Body of pancreas (tissue), 4 donors: ENCODE measurements around the gene CEACAM8.

ENCODE experiments used
- POLR2A ChIP-seq, 3 donors: fragments of 450-650 bp; IDR thresholded peaks; one replicate each; pipeline ENCODE4 v1.6.1; 2016; ENCODE audit warnings: antibody characterized with exemption in 3 of 3, mild to moderate bottlenecking in 2 of 3
- TF ChIP-seq, protein P1 (sequence below), 7 experiments: fragments of 450-650 bp in 4 of 7; fragments of 200-600 bp in 3 of 7; sonication (generic) in 3 of 7; IDR thresholded peaks; one replicate each; pipeline ENCODE4 v1.5.1; 2016 to 2019; ENCODE audit warnings: antibody characterized with exemption in 7 of 7

DNA sequence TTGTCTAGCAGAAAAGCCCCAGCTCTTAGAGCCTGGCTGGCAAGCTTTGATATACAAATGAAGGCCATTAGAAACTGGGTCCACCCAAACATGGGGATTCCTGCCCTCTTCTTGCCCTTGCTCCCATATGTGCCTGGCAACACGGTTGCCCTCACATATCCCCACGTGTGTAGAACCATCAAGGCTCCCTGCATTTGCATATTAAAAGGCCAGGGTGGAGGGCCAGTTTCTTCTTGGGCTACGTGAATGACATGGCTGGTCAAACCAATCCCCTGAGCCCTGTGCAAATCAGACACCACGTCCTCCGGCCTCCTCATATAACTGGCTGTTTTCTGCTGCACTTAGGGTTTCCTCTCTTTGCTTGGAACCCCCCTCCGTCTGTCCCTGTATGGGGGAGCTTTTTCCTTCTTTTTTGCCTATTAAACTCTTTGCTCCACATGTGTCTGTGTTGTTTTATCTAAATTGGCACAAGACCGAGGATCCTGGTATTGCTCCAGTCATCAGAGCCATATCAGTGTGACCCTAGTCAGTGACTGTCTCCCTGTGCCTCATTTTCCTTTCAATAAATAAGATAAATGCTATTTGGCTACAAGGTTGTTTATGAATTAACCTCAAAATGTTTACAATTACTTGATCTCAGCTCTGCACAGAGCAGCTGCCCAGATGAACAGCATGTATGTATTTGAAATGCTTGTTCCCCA lies 36.1 kb downstream of the CEACAM8 start:
- TF ChIP-seq, protein P1, sequence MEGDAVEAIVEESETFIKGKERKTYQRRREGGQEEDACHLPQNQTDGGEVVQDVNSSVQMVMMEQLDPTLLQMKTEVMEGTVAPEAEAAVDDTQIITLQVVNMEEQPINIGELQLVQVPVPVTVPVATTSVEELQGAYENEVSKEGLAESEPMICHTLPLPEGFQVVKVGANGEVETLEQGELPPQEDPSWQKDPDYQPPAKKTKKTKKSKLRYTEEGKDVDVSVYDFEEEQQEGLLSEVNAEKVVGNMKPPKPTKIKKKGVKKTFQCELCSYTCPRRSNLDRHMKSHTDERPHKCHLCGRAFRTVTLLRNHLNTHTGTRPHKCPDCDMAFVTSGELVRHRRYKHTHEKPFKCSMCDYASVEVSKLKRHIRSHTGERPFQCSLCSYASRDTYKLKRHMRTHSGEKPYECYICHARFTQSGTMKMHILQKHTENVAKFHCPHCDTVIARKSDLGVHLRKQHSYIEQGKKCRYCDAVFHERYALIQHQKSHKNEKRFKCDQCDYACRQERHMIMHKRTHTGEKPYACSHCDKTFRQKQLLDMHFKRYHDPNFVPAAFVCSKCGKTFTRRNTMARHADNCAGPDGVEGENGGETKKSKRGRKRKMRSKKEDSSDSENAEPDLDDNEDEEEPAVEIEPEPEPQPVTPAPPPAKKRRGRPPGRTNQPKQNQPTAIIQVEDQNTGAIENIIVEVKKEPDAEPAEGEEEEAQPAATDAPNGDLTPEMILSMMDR (IDR thresholded peaks at IDR 0.05), result no peak
- TF ChIP-seq POLR2A (IDR thresholded peaks at IDR 0.05), result no peak
